AG09319 (cell line): Measurements from ENCODE around the gene USP48.
A peak's percentile ranks its signal among the peaks of the same experiment; 100 is the strongest.

ENCODE experiments used
- DNase-seq: peaks from one replicate; pipeline ENCODE4 v3.0.0-alpha.2; 2010; ENCODE audit warnings: low read depth; ENCODE audit errors: extremely low read depth
- CTCF ChIP-seq: IDR thresholded peaks from 2 replicates; pipeline ENCODE4 v1.5.1; 2011; ENCODE audit warnings: low read depth, mild to moderate bottlenecking, inconsistent platforms, low read length, moderate library complexity

USP48 gene

GRCh38 chr1:21704145-21704544 lies 78.8 kb downstream of the USP48 start:
- DNase-seq, result no peak
- TF ChIP-seq CTCF, result no peak

GRCh38 chr1:21703318-21703963 lies 79.5 kb downstream of the USP48 start:
- peak; percentile 30 for DNase-seq
- TF ChIP-seq CTCF, result peak; percentile 37

- TF ChIP-seq CTCF, result no peak
These were observed 80.2 kb downstream of the USP48 start for GRCh38 chr1:21702780-21703179.

GRCh38 chr1:21701401-21701800 lies 81.5 kb downstream of the USP48 start:
- no peak for DNase-seq
- no peak for TF ChIP-seq CTCF

More at GRCh38 chr1:21702780-21703179, 80.2 kb downstream of the USP48 start:
- no peak for DNase-seq

- TF ChIP-seq CTCF, result no peak
- no peak for DNase-seq
These were observed 82.9 kb downstream of the USP48 start for GRCh38 chr1:21700094-21700493.

- no peak for DNase-seq
- no peak for TF ChIP-seq CTCF
These were observed 86.0 kb downstream of the USP48 start for GRCh38 chr1:21696931-21697330.

- no peak for TF ChIP-seq CTCF
- no peak for DNase-seq
These were observed 89.2 kb downstream of the USP48 start for GRCh38 chr1:21693732-21694131.
